Epidermal melanocyte (primary cell): ENCODE results near the gene IQCF5.
"Not testable (repeated sequence)": the region's sequence is repeated elsewhere in the genome, so short reads cannot be mapped to it uniquely, and the experiment has no call there.

Experiments
- DNase-seq: peaks from one replicate; pipeline ENCODE4 v3.0.0; 2011; ENCODE audit warnings: low spot score; ENCODE audit not compliant: insufficient read length

IQCF5 gene

DNA sequence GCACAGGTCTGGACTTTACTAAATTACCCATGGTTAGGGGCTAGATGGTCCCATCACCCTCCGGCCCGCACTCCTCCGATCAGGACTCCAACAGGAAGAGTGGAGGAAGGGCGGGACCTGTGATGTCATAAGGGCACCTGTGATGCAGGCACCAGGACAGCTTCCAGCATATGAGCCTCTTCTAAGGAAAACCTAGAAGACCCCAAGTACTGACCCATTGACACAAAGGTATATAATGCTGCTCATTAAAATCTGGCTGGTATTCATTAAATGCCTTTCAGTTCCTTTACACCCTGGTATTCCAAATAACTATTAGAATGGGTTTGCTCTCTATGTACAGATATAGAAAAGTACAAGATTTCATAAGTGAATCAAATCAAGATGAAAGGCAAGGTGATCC, at the start of gene IQCF5:
IQCF5 (minus strand) TSS at position 101 of the 400 bp plus-strand sequence; CDS start at position 31, 70 bp downstream.
- no peak for DNase-seq

DNA sequence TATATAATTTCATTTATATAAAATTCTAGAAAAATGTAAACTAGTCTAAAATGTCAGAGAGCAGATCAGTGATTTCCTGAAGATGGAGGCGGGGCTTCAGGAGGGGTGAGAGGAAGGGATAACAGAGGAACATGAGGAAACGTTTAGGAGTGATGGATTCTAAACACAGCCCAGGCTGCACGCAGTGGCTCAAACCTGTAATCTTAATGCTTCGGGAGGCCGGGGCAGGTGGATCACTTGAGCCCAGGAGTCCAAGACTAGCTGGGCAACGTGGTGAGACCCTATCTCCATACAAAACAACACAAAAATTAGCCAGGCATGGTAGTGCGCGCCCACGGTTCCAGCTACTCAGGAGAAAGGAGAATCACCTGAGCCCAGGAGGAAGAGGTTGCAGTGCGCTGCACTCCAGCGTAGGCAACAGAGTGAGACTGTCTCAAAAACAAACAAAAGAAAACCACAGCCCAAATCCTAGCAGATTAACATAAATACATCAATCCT, 45.7 kb upstream of the IQCF5 start:
- no peak for DNase-seq

DNA sequence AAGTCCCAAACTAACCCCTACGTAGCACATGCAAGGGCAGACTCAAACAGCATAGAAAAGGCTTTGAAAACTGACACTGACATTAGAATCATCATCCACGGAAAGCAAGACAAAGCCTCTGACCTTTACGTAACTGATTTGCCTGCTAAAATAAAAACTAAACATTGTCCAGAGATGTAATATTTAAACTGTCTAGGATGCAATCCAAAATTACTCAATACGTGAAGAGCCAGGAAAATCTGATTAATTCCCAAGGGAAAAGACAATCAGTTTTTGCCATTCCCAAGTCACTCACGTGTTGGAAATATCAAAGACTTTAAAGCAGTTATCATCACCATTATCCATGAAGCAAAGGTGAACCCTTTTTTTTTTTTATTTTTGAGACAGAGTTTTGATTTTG, 41.0 kb upstream of the IQCF5 start:
- no peak for DNase-seq

DNA sequence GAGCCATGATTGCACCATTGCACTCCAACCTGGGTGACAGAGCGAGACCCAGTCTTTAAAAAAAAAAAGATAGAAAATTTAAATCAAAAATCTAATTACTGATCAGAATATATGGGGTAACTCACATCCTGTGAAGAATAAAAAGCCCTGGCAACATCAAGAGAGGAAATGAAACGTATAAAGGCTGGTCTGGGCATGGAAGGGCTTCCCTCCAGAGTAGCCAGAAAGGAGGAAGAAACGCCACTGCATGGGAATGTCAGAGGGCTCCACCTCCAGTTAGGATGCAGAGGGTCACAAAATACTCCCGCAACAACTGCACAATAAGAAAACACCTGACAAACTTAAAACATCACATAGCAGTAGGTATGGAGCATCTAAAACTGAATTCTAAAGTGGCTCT, 32.6 kb upstream of the IQCF5 start:
- DNase-seq = no peak

DNA sequence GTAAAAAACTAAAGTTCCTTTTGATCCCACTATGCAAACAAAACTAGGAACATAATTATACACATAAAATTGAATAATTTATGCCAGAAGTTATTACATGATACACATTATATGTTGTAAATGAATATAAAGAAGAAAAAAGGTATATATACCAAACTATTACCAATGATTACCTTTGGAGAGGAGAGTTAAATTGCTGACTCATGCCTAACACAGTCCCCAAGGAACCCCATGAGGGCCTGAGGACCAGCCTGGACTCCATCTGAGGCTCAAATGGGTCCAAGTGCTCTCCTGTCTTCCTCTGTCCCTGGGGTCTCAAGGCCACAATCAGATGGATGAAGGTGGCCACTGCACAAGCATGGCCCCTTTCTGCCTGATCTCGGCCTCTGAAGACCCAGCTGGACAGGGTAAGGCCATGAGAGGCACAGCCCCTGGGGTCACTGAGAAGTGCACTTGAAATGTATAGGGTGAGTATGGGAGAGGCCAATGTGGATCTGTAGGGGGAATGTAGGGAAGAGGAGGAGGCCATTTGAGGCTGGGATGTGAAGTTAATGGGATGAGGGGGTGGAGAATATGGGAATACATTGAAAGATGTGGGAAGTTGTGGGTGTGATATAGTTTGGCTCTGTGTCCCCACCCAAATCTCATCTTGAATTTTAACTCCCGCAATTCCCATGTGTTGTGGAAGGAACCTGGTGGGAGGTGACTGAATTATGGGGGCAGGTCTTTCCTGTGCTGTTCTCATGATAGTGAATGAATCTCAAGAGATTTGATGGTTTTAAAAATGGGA, 28.8 kb upstream of the IQCF5 start:
- no peak for DNase-seq

DNA sequence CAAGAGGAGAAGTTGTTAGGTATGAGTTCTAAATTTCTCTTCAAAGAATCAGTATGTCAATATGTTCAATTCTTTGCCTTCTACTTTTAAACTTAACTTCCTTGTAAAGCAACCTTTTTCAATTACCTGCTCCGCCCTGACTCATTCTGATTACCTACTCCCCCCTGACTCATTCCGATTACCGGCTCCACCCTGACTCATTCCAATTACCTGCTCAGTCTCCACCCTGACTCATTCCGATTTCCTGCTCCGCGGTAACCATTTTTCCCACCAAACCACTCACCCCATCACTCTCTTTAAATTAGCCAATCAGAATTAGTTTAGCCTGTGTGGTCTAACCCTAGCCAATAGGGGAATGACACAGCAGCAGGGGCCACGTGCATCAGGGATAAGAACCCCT, 27.0 kb upstream of the IQCF5 start:
- DNase-seq = not testable (repeated sequence)

DNA sequence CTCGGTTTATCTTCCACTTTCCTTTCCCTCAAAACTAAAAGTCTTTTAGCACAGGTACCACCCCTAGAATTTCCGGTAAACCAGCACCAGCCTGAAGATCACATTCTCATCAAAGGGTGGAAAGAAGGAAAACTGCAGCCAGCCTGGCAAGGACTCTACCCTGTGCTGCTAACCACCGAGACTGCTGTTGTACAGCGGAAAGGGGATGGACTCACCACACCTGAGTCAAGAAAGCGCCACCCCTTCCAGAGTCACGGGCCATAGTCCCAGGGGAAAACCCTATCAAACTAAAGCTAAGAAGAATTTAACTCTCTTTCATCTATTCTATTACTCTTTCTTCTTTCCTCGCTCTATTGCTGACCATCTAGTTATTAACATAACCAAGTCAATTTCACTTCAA, 24.6 kb upstream of the IQCF5 start:
- not testable (repeated sequence) for DNase-seq

DNA sequence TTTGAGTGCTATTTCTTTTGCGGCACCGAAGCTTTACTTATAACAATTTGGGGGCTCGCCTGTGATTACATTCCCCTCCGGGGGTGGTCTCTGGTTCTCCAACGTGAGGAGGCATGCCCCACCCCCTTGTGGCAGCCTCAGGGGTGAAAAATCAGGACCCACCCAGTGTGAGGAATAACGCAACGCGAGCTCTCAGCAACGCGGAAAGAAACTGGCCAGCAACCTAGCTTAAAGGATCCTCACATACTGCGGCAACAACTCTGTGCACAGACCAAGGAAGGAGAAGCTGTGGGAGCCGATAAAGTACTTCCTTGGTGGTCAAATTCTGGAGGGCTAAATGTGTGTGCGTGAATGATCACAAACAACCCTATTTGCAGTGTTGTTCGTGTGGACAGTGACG, 22.0 kb upstream of the IQCF5 start:
- DNase-seq = no peak

DNA sequence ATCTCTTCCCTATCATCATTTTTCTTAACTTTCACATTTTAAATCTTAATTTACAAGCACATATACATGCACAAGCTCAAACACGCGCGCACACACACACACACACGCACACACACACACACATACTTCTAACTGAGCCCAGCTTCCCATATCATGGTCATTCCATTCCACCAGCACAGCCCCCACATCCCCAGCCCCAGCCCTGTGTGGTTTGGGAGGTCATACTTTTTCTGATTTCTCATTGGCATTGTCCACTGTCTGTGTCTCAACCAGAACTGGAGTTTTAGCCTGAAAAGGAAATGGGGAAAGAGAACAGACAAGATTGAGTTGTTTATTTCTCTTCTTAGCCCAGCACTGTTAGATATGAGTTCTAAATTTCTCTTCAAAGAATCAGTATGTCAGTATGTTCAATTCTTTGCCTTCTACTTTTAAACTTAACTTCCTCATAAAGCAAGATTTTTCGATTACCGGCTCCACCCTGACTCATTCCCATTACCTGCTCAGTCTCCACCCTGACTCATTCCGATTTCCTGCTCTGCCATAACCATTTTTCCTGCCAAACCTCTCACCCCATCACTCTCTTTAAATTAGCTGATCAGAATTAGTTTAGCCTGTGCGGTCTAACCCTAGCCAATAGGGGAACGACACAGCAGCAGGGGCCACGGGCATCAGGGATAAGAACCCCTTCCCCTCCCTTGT, 21.4 kb upstream of the IQCF5 start:
- no peak for DNase-seq

DNA sequence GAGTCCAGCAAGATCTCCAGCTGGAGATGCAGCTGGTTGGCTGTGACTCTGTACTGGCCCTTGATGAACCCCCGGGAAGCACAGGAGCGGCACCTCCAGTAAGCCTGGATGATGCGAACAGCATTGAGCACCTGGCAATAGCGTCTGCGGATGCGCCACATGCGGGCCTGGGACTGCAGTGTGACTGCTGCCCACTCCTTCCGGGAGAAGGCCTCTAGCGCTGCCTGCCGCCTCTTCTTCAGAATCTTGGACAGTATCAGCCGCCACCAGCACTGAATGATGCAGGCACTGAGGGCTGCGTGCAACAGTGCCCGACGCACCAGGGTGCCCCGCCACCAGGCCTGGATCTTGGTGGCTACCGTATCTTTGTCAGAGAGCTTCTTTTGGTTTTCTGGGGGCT, 19.5 kb upstream of the IQCF5 start:
- no peak for DNase-seq

DNA sequence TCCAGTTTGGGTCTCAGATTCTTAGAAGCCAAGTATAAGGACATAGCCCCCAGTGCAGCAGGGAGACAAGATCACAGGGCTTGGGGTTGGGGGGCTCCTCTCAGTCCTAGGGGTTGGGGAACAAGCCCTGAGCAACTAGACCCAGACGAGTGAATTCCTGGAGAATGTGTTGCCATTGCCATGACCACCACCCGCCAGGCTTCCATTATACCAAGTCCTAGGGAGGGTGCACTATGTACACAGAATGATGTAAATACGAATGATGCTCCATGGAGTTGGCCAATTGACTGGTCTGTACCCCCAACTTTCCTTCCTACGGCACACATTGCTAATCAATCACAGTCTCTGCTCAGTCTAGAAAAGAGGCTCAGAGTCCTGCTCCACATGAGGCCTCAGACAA, 19.0 kb upstream of the IQCF5 start:
- DNase-seq = no peak

DNA sequence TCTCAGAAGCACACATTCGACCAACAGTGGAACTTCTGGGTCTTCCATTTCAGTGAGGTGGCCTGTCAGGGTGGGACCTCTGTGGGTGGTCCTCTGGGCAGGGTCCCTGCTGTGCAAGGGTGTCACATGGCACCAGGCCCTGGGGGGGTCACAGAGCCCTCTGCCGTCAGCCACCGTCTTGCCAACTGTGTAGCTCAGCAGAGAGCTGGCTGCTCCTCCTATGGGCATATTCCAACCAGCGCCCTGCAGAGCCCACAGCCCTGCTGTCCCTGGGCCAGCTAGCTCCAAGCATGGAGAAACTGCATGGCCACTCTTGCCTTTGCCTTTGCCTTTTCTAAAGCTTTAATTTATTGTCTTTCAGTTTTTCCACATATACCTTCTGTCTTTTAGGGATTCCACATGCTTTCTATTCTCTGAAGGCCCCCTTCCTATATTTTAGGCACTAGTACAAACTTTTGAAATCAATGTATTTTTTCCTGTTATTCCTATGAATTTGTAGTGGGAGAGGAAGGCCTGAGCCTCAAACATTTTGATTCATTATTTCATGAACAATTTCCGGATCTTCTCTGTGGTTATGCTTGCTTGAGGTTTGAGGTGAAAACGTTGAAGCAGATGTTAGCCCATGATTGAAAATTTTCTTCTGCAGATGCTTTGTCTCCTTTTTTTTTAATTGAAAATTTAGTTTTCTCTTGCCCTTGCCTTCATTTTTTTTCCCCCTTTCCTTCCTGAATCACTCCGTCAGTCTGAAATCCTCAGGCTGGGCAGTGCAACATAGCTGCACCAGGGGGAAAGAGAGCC, 16.0 kb upstream of the IQCF5 start:
- no peak for DNase-seq

DNA sequence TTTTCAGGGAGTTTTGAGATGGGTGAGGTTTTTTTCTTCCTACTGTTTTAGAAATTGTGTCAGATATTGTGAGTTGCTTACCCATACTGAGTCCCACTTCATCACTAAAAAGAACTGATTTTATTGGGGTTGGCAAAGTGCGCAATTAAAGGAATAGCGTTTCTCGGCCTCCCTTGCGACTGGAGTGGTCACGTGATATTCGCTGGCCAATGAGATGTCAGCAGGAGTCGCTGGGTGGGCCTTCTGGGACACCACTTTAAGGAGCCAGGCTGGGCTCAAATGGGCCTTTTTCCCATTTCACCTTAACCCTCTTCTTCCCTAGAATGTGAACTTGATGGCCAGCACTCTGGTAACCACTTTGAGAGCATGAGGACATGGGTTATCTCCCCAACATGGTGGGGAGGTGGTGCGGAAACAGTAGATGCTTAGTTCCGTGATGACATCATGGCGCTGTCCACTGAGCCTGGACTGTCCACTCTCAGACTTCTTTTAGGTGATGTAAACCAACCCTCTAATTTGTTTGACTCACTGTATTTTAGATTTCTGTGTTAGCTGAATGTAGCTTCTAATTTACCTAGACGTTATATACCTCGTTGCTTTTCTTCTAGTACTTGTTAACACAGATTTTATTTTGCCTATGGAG, 13.2 kb upstream of the IQCF5 start:
- DNase-seq = no peak

DNA sequence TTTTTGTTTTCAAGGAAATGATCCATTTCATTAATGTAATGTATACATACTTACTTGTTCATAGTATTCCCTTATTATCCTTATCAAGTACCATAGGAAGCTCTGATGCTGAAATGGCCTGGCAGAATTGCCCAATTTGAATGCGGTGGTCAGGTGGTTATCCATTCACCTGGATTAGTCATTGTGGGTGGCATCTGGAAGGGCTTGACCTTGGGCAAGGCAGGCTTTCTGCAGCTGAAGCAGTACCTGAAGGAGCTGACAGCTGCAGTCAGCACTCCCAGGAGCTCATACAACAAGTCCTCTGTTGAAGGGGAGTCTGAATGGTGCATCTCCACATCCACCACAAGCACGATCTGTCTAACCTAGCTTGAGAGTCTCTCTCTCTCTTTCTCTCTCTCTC, 12.2 kb upstream of the IQCF5 start:
- no peak for DNase-seq

DNA sequence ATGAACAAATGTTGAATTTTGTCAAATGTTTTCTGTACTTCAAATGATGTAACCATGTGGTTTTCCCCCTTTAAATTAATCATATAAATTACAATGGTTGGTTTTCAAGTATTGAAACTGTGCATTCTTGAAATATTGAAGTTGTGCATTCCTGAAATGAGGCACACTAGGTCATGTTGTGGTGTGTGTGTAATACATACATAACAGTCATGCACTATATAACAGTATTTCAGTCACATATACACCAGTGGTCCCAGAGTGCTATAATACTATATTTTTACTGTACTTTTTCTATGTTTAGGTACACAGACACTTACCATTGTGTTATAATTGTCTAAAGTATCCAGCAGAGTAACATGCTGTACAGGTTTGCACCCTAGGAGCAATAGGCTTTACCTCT, 11.0 kb upstream of the IQCF5 start:
- DNase-seq = no peak

DNA sequence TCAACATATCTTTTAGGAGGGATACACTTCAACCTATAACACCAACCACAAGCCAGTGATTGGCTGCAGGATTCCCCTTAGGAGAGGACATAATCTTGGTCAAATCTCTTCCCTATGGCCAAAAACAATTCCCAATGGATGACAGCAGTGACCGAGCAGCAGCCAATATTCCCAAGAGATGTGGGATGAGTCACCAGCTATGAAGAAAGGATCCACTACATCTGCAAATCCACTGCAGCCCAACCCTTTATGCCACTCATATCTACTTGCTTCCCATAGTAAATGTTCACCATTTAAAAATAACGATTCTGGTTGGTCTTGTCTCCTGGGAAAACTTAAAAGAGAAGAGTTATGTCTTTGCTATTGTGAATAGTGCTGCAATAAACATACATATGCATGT, 4.5 kb upstream of the IQCF5 start:
- DNase-seq = no peak

DNA sequence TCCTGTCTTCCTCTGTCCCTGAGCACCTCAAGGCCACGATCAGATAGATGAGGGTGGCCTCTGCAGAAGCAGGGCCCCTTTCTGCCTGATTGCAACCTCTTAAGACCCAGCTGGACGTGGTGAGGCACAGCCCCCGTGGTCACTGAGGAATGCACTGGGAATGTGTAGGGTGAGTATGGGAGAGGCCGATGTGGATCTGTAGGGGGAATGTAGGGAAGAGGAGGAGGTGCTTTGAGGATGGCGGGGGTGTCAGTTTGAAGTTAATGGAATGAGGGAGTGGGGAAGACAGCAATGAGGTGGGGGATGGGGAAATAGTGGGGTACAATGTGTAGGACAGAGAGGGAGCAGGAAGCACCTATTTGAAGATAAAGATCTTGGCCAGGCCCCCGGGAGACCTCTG, 785 bp upstream of the IQCF5 start:
- DNase-seq = no peak

DNA sequence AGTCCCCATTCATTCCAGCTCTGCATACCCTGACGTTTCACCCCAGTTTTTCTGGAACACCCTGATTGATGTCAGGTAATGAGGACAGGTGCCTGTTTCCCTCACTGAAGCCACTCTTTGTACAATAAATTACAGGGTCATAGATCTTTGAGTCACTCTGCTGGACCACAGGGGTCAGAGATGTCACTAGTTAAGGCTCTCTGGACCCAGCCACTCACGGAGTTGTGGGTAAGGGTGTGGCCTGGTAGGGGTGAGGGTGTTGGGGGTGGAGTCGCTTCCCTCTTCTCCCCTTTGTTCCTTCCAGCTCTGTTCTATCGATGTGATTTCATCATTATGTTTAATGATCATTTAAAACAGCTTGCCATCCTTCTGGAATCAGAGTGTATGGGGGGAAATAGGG, 512 bp downstream of the IQCF5 start:
- DNase-seq = no peak

DNA sequence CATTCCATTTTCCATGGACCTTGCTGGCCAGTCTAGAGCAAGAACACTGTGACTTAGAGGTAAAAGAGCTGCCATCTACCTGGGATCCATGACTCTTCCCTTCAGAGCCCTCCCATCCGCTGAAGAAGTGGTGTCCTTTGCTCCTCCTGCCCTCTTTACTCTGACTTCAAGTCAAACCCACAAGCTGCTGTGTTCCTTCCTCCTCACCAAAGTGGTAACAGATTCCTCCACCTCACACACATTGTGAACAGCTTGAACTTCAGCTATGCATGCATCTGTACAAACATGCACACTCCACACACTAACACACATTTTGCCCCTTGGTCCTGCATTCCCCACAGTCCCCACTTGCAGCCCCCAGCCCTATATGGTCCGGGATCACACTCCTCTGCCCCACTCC, 990 bp downstream of the IQCF5 start:
- no peak for DNase-seq

DNA sequence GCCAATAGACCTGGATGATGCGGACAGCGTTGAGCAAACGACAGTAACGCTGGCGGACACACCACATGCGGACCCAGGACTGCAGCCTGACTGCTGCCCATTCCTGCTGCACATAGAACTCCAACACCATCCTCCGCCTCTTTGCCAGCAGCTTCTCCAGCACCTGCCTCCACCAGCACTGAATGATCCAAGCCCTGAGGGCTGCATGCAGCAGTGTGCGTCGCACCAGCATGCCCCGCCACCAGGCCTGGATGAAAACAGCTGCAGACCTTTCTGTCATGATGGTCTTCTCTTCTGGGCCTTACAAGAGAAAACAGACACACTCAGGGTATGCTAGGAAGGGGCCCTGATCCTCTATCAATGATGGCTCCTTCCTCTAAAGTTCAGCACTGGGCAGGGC, 1.5 kb downstream of the IQCF5 start:
- DNase-seq = no peak

DNA sequence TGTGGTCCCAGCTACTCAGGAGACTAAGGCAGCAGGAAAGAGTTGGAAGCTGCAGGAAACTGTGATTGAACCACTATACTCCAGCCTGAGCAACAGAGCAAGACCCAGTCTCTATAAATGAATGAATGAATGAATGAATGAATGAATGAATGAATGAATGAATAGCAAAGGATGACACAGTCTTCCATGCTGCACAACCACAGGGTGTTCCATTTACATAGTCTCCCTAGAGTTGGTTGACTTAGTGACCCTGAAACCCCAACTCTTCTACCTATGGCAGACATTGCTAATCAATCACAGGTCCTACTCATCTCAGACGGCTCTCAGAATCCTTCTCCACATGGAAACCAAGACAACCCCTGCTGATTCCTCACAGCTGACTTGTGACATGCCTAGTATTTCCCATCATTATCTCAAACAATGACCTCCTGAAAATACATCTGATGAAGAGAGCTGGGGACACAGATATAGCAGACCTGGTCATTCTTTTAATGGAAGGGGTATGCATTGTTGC, 2.1 kb downstream of the IQCF5 start:
- DNase-seq = no peak
